Inferior parietal cortex (tissue), 1 donor: ENCODE measurements around the gene MYO16.
"Not testable (repeated sequence)": the region's sequence is repeated elsewhere in the genome, so short reads cannot be mapped to it uniquely, and the experiment has no call there.

ENCODE experiments used
- DNase-seq: peaks from one replicate; pipeline ENCODE4 v3.0.0-alpha.2; 2016; ENCODE audit errors: extremely low spot score

The MYO16 gene

DNA sequence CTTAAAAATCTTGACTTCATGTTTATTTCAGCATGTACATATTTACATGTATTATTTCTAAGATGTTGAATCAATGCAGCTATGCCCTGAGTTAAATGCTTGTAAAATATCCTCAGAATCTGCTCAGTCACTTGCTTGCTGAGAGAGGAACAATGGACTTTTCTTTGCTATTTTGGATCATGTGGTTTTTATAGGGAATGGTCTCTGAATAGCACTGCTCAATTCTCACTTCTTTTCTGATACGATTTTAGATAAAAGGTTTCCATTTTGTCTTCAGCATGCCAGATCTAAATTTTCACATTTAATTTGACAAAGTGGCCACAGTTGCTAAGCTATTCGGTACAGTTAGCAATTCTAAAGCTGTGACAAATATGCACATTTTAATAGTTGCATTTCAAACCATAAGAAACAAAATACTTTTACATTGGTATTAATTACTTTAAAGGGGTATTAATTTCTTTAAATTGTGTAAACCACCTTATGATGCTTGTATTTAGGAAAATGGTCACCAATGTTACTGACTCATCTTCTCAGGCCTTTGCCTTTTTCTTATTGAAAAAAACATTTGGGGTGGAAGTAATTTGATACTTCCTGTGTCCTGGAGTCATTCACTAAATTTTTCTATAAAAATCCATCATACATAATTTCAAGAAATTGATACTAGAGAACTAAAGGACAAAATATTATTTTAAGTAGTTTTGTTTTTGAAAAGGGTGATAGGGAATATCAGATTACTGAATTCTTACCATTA is 113.5 kb downstream of the MYO16 start:
- no peak for DNase-seq

DNA sequence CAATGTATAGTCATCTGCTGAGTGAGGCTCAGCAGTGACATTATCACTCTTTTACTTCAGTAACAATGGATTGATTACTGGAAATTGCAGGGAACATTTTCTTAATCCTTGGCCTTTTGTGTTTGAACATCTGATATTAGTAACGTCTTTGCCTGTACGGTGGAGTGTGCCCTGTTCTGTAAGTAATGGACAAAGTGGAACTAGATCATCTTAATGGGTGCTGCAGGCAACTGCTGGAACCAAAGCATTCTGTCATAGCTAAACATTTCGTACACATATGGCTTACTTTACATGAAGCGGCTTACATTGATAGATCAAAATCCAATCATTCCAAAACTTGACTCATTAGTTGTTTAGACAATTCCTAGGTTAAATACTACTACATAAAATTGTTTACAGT is 114.1 kb downstream of the MYO16 start:
- DNase-seq = no peak

DNA sequence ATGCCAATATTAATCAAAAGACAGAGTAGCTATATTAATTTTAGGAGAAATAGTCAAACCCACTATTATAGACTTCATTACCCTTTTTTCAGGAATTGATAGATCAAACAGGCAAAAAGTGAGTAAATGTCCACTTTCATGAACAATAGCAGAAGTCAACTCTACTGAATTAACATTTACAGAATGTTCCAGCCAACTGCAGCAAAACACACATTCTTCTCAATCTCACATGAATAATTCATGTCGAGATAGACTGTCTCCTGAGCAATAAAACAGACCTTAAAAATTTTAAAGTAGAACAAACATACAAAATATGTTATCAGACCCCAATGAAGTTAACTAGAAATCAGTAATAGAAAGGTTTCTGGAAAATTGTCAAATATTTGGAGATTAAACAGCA is 118.4 kb downstream of the MYO16 start:
- DNase-seq = no peak

DNA sequence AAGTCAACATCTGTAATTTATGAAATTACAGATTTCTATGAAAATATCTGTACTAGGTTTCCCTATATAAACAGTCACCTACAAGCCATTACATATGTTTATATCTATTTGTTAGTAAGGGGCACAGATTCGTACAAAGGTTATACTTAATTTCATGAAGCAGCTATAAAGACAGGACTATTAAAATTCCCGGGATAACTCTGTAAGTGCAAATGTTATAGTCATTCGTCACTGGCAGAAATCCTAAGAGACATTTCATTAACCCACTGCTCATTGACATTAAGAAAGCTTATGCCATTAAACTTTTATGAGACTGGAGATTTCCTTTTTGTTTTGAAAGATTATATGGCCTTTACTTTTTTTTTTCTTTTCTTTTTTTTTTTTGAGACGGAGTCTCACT is 122.9 kb downstream of the MYO16 start:
- no peak for DNase-seq

DNA sequence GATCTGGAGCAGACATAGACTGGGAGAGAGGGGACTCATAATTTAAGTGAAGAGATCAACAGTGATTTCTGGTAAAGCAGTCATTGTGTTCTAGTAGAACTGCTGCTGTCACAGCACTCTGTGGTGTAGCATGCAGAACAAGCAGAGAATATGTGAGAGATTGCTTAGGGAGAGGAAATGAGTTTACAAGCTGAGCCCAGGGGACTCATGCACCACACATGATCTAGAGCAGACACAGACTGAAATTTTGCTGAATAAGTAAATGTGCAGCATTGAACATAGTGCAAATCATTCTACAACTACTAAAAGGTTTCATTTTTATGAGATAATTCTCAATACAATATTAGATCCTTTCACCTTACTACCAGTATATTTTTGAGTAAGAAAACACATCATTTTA is 125.7 kb downstream of the MYO16 start:
- no peak for DNase-seq

DNA sequence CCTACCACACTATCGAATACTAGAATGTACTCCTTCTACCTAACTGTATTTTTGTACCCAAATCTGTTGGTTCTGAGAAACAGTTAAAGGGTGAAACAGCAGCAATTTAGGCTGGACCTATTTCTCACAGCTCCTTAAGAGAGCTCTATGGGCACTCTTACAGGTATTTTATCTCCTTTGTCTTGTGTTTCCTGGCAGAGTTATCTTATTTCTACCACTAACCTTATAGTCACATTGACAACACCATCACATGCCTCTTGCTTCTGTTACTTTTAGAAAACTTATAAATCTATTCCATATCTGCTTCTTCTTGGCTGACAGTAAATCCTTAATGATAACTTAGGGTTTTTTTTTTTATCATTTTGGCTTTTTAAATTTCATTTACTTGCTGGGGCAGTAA is 130.7 kb downstream of the MYO16 start:
- no peak for DNase-seq

DNA sequence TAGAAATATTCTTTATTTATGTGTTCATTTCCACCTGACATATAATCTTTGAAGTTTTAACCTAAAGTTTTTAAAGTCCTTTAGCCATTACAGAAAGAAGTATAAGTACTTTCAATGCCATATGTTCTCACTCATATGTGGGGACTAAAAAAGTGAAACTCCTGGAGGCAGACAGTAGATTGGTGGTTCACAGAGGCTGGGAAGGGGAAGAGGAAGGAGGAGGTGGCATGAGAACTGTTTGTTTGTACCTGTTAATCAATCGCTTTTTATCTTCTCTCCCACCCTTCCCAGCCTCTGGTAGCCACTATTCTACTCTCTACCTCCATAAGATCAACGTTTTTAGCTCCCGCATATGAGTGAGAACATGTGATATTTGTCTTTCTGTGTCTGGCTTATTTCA is 131.1 kb downstream of the MYO16 start:
- no peak for DNase-seq

DNA sequence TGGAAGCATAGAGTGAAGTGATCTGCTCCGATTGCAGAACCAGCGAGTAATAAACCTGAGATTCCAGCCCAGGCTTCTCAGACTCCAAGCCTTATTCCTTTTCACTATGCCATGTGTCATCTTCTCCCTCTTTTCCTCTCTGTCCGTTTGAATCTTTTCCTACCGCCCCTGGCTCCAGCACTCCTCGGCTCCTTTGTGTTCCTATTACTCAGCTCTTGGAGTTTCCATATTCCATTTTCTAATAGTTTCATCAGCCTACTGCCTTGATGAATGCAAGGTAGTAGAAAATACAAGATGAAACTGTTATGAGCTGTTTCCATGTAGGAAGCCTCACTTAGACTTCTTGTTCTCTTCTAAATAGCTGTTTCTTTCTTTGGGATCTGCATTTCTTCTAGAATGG is 138.6 kb downstream of the MYO16 start:
- DNase-seq = no peak

DNA sequence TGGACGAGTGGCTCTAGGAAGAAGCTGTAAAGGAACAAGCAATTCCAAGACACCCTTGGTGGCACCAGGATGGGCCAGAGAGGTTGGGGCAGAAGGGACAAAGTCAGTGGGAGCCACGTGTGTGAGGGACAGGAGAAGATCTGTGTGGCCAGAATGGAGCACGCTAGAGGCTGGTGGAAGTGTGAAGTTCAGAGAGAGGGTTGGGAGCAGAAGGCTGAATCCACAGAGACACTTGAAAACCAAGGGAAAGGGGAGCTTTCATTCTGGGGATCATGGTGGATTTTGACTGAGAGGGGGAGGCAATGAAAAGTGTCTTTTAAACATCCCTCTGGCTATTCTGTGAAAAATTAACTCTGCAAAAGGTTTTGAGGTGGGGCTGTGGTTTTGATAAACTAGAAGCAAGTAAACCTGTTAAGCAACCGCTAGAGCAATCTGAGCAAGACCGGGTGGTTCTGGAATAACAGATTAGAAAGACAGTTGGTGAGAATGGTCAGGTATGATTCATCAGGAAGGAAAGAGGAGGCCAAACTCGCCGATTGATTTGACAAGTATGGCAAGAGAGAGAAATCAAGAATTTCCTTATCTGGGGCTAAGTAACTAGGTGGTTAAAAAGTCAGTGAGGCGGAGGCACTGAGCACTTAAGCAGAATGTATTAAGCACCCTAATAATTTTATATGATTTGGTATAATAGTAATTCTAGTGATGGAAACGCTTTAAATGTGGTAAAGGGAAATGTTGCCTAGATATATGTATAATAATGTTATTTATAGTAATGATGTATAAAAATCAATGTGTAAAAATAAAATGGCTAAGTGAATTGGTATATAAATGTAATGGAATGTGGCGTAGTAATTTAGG is 140.0 kb downstream of the MYO16 start:
- no peak for DNase-seq

DNA sequence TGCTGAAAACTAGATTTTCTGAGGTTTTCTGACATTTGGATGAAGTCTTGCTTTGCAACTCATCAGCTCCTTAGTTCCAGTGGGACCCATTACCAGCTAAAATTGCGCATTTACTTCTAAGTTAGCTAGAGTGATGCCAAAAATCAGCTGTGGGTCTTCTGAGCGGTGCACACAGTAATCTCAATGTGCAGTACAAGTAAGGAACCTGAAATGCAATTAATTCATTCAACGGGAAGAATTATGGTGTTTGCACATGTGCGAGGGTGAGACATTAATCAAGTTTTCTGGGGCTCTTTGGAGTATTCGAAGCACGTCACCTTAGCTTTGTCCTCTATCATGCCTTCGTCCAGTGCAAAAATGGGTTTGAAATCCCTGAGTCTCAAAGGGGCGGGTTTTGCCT is 146.2 kb downstream of the MYO16 start:
- DNase-seq = no peak

DNA sequence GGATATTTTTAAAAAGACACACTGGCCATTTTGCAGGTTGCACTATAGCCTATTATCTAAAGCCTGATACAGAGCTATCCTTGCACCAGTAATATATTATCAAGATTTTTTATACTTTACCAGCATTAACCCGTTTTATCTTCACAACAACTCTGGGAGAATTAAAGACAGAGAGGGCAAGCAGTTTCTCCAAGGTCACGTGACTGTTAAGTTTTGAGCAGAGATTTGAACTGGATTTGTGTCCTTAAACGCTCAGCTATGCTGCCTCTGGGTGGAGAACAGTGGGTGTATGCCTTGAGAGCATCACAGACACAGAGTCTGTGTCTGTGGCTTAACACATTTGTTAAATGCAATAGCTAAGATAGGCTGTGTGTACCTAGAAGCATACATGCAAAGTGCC is 147.2 kb downstream of the MYO16 start:
- no peak for DNase-seq

DNA sequence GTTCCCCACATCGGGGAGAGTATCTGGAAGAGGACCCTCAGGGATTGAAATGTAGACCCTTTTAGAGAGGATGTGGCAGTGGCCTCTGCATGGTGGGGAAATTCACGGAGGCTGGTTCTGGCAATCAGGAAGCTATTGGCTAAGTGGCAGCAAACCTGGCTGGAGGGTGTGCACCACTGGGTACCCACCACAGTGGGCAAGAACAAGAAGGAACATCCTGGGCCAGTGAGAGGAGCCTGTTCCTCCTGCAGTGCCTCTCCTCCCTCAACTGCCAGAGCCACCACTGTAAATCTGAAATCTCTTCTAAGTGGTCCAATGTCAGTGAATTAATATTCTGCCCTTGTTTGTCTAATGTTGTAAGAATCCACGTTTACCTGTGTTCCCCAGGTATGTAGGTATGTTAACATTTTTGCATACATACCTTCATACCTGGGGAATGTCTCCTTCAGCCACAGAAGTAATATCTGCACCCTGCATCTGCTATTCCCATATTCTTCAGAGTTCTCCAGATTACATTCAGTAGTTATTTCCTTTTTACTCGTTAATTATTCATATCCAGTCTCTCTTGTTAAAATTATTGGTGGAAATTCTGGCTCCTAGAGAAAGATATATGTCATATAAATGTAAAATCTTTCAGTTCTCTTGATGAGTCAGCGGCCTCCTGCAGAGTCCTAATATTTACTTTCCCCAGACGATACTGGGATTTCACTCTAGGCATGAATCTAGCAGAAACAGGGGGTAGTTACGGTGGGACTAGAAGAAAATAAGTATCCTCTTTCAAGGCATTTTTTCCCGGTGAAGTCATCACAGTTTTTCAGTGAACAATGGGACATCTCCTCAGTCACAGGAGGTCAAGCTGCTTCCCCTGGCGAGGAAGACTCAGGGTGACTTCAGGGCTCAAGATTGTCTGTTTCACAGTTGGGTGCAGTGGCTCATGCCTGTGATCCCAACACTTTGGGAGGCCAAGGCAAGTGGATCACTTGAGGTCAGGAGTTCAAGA is 148.3 kb downstream of the MYO16 start:
- DNase-seq = no peak

DNA sequence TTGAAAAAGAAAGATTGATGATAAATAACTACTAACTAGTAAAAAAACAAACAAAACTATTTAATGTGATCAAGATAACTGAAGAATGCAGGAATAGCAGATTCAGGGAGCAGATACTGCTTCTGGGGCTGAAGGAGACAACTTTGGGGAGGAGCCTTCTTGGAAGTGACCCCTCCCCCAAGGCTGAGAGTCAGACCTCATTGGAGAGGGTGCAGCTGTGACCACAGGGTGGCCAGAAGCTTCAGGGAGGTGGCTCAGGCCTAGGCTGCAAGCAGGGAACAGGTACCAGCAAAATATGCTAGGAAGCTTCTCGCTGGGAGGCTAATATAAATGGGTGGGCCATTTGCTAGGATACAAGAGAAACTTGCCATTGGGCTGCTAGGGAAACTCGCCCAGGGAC is 149.9 kb downstream of the MYO16 start:
- no peak for DNase-seq

DNA sequence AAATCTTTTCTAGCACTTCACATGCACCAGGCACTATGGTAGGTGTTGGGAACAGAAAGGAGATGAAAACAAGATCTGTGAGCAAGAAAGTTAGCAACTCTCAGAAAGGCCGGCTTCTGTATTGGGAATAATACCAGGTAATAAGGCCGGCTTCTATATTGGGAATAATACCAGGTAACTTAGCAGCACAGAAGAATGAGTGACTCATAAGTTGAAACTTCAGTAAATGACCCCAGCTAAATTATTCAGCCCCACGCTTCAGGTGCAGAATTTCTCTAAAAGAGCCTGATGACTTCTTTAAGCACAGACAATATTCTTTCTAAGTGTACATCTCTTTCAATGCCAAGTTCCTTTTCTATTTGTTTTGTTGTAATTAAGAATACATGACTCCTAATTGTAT is 151.3 kb downstream of the MYO16 start:
- DNase-seq = no peak

DNA sequence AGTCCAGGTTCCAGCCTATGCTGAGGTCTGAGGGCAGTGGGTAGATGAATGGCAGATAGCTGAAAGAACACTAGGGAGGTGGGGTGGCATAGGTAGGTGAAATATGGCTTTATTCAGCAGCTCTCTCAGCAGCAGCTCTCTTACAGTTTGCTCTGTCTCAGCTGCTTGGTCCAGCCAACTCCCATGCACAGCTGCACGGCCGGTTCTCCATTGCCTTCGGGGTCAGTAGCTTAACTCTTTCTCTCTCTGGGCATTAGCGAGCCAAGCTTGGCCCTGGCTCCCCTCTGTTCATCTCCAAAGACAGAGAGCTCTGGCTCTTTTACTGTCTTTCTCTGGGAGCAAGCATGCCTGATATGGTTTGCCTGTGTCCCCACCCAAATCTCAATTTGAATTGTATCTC is 151.9 kb downstream of the MYO16 start:
- DNase-seq = no peak

DNA sequence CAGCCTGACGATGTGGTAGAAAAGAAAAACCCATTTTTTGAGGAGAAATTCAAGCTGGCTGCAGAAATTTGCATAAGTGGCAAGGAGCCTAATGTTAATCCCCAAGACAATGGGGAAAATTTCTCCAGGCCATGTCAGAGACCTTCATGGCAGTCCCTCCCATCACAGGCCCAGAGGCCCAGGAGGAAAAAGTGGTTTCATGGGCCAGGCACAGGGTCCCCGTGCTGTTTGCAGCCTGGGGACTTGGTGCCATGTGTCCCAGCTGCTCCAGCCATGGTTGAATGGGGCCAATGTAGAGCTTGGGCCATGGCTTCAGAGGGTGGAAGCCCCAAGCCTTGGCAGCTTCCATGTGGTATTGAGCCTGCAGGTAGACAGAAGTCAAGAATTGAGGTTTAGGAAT is 153.1 kb downstream of the MYO16 start:
- DNase-seq = not testable (repeated sequence)

DNA sequence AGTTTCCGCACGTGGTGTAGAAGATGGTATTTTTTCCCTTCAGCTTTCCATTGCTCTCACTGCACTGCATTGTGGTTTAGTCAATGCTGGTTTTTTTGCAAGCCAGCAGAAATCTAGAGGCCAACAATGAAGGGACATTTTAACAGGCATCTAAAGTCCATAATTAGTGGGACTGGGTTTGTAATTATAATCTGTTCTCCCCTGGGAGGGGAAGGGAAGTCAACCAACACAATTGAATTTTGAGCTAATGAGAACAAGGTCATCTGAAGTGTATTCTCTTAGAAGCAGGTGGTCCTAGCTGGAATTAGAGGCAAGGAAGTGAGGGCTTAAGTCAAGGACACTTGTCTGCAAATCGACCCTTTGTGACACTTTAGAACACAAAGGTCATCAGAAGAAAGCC is 156.4 kb downstream of the MYO16 start:
- no peak for DNase-seq

DNA sequence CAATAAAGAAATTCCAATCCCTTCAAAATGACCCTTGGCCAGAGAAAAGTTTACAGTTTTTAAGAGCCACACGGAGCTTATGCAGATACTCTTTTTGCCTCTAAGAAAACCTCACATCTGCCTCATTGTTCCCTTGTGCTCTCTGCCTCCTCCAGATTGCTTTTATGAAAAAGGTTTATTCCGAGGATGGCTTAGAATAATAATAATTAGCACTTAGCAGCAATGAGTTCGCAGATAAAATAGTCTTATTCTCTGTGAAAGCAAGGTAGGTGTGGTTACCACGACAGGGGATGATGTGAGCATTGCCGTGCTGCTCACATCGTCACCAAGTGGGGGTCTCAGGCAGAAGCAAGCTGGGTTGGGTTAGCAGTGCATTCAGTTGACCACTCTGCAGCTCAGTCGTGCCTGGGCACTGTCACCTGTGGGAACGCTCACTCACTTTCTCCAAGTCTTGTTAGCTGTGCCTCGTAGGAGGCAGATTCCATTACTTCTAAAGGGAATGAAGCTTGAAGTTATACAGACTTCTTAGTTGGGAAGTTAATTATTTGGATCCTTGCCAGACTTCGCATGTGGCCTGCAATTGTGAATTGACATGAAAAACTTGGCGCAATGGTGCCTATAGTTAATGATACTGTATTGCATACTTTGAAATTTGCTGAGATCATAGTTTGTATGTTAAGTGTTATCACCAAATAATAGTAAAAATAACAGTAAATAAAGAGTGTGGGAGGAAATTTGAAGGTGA is 157.2 kb downstream of the MYO16 start:
- DNase-seq = no peak

DNA sequence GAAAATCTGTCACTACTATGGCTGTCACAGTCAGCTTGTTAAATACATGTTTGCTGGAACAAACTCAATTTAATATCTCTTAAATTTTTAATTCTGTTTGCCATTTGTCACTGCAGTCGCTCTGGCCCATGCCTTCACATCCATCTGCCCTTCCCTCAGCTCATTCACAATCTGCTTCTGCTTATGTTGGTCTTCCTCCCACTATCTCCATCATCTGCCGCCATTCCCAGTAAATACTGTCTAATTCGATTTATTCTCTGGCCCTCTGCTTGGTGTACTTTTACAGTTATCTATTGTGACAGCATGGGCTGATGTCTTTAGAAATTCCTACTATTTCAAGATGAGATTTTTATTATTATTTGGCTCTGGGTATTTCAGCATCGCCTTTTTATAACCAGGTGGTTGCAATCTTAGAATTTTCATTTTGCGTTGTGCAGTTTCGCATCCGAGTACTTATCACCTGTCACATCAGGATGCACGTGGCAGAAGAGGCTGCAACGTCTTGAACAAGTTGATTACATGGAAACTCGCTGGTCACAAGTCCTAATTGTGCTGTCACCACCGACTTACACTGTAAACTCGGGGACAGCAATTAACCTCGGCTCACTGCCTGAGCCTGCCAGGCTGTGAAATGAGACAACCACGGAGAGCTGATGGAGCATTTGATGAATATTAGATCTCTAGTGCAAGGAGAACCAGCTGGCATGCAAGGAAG is 158.4 kb downstream of the MYO16 start:
- no peak for DNase-seq

DNA sequence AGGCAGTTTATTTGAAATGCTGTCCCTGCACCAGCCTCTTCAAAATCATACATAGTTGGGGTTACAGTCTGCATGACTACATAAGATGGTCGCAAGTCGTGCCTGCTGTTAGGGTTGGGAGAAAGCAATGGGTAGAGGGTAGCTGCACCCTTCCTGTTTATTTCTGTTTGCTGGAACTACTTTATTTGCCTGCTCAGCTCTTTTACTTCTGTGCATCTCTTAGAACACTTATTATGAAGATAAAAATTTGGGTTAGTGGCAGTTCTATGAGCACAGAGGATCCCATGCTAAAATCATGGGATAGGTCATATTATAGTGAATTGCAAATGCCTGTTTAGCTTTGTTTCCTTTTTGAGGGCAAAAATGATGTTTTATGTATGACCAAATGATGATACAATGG is 160.1 kb downstream of the MYO16 start:
- no peak for DNase-seq

DNA sequence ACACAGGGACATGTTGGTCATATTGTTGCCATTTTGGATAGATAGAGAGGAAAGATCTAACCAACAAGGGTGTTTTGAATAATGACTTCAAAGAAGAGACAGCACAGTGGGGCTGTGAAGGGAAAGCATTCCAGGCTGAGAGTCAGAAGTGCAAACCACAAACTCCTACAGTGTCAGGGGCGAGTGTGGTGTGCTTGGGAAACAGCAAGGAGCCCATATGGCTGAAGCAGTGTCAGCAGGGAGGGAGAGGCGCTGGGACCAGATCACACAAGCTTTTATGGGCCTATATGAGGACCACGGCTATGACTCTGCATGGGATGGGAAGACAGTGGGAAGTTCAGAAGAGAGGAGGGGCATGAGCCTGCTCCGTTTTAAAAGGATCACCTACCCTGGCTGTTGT is 166.4 kb downstream of the MYO16 start:
- no peak for DNase-seq
